GM21576 (cell line): ENCODE results near the gene SAMD4B.
"Not testable (repeated sequence)": the region's sequence is repeated elsewhere in the genome, so short reads cannot be mapped to it uniquely, and the experiment has no call there.

Experiments used
- ATAC-seq: cut with Tn5 transposase; IDR thresholded peaks from one replicate; pipeline ENCODE4 v1.9.1; 2021; ENCODE audit warnings: mild to moderate bottlenecking, moderate library complexity; ENCODE audit not compliant: unreplicated experiment

SAMD4B gene

GRCh38 chr19:39362682-39363657 lies 20.7 kb downstream of the SAMD4B start:
- ATAC-seq, result no peak

- ATAC-seq, result no peak
Measured at GRCh38 chr19:39363901-39364457, 21.8 kb downstream of the SAMD4B start.

DNA sequence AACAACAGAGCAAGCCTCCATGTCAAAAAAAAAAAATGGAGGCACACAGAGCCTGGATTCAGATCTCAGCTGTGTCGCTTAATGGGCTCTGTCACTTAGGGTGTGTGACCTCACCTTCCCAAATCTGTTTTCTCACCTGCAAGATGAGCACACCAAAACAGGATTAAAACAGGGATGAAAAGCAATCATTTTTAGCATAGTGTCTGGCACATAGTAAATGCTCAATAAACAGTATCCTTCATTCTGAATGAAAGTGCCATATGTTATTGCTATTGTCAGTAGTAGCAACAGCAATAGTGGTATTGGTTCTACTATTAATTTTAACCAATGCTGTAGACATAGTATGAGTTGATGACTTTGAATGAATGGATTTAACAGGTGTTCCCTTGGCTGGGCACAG lies 23.3 kb downstream of the SAMD4B start:
- ATAC-seq, result no peak

GRCh38 chr19:39369200-39369599 lies 27.0 kb downstream of the SAMD4B start:
- ATAC-seq, result no peak

DNA sequence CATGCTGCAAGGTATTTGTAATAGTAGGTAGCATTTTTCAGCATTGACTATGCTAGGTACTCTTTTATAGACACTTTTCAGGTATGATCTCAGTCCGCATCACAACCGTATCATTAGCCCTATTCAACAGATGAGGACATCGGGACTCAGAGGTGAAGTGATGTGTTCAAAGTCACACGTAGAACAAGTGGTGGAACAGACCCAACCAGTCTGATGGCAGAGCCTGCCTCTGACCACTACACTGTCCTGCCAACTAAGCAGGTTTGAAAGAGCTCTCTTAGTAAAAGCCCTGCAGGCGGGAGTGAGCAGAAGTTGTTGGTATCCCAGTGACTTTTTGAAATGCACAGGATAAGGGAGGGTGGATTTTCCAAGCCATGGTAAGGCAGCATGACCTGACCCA lies 28.5 kb downstream of the SAMD4B start:
- no peak for ATAC-seq

DNA sequence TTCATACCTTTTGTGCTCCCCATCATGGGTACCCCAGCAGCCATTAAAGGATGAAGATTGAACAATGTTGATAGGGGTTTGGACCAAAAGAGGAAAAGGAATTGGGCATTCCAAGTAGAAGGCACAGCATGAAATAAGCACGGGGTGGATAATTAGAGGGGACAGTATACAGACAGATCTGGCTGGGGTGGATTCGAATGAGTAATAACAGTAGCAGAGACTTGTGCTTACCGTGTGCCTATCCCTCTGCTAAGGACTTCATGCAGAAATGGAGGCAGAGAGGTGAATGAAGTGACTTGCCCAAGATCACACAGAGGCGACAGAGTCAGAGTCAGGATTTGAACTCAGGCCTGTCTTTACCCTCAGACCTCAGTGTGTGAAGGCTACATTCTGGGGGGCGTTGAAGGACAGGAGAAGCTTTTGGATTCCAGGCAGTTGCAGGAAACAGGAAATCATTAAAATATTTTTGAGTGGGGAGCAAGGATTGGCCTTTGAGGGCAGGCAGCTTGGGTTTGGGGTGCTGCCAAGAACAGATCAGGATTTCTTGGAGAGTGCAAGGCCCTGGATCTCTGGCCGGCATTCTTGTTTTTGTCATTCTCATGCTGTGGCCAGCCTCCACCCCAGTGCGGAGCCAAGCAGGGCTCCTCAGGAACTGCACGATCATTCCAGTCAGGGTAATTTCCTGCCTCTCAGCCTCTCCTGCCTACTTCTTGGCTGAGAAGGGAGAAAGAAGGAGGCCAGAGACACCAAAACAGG lies 30.0 kb downstream of the SAMD4B start:
- ATAC-seq, result no peak

- ATAC-seq, result no peak
Measured at GRCh38 chr19:39372941-39373340, 30.7 kb downstream of the SAMD4B start.

DNA sequence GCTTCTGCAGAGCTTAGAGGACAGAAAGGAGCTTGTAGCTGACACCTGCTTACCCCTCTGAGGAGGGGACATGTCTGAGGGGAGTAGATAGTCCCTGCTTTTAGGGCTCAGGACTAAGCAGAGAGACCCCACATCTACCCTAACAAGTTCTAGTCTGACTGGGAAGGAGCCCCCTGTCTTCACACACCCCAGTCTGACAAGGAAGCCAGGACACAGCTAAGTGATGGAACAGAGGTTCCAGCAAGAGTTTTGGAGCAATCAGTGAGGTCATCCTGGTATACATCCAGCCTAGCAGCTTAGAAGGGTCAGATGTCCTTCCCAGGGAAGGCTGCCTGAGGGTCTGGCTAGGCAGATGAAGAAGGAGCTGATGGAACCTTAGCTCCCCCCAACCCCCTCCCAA lies 33.7 kb downstream of the SAMD4B start:
- no peak for ATAC-seq

- no peak for ATAC-seq
Measured at GRCh38 chr19:39377373-39378362, 35.4 kb downstream of the SAMD4B start.

DNA sequence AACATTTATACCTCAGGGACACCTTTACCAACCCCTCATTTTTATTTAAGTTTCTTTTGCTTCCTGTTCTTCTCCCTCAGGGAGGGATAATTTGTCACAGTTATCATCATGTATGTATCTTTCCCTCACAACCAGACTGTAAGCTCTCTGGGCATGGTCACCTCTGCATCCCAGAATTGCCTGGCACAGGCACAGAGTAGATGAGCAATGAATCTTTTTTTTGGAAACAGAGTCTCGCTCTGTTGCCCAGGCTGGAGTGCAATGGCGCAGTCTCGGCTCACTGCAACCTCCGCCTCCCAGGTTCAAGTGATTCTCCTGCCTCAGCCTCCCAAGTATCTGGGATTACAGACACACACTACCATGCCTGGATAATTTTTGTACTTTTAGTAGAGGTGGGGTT lies 37.1 kb downstream of the SAMD4B start:
- not testable (repeated sequence) for ATAC-seq

DNA sequence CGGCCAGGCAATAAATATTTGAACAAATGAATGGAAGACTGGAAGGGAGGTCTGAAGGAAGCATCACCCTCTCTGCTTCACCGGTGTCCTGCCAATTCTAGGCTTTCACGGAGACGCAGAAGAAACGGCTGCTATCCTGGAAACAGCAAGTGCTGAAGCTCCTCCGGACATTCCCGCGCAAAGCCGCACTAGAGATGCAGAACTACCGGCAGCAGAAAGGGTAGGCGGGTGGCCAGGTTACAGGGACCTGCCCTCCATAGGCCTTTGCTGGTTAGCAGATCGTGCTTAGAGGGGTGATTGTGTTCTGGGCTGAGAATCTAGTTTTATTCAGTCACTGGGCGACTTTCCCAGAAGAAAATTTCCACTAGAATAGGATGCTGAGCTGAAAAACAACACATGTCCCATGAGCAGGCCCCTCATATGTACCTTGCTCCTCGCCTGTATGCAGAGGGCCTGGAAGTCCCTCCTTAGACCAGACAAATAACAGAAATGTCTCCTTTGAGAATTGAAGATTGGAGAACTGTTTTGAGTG lies 37.7 kb downstream of the SAMD4B start:
- no peak for ATAC-seq

DNA sequence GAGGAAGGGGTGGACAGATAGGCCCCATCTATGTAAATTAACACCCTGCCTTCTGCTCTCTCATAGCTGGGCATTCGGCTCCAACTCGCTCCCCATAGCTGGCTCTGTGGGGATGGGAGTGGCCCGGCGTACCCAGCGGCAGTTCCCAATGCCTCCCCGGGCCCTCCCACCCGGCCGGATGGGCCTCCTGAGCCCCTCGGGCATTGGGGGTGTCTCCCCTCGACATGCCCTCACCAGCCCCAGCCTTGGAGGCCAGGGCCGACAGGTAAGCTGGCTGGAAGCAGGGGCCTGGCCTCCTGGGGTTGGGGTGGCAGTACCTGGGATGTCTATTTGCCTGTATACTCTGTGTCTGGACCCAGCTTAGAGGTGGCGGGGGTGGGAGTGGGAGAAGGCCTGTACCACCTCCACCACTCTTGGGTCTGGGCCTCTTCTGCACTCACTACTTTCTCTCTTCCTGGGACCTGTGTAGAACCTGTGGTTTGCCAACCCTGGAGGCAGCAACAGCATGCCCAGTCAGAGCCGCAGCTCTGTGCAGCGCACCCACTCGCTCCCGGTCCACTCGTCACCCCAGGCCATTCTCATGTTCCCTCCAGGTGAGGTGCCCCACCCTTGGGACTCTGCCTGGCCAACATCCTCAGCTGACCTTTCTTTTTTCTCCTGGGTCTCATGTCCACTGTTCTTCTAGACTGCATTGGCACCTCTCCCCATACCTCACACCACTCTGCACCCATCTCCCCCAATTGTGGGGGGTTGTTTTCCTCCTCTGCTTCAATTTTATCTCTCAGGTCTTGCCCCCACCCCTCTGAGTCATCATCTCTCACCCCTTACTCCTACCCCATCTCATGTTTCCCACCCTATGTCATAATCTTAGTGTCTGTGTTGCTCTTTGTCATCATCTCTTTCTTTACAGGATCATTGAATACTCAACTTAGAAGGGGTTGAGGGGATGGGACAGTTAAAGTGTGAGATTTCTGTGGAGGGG lies 38.6 kb downstream of the SAMD4B start:
- no peak for ATAC-seq

- ATAC-seq, result no peak
Measured at GRCh38 chr19:39381910-39382611, 39.8 kb downstream of the SAMD4B start.

DNA sequence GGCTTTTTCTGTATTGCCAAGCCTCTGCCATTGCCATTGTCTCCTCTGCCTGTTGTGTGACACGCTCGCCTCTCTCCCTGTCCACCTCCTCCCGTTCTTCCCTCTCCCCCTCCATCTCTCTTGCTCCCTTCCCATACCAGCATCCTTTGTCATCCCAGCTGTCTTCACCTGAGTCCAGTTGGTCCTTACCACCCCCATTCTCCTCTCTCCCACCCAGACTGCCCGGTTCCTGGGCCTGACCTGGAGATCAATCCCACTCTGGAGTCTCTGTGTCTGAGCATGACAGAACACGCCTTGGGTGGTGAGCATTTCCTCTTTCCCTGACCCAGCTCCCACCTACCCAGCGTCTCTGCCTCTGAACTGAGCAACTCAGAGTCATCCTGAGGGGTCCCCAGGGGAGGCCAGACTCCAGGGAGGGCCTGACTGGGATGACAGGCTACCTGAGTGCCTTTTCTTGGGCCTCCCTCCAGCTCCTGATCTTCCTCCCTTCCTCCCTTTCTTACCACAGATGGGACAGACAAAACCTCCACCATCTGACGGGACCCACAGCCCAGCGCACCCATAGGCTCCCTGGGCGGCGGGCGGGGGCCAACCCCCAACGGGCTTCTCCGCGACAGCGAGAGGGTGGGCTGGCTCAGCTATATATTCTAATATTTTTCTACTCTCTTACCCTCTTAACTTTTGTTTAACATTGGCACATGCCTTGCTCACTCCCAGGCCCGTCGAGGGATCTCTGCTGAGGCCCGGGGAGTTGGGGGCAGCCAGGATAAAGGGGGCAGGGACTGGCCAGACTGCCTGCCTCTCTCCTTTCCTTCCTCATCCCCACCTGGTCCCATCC lies 41.0 kb downstream of the SAMD4B start:
- no peak for ATAC-seq

- ATAC-seq, result no peak
Measured at GRCh38 chr19:39384839-39385568, 42.8 kb downstream of the SAMD4B start.

DNA sequence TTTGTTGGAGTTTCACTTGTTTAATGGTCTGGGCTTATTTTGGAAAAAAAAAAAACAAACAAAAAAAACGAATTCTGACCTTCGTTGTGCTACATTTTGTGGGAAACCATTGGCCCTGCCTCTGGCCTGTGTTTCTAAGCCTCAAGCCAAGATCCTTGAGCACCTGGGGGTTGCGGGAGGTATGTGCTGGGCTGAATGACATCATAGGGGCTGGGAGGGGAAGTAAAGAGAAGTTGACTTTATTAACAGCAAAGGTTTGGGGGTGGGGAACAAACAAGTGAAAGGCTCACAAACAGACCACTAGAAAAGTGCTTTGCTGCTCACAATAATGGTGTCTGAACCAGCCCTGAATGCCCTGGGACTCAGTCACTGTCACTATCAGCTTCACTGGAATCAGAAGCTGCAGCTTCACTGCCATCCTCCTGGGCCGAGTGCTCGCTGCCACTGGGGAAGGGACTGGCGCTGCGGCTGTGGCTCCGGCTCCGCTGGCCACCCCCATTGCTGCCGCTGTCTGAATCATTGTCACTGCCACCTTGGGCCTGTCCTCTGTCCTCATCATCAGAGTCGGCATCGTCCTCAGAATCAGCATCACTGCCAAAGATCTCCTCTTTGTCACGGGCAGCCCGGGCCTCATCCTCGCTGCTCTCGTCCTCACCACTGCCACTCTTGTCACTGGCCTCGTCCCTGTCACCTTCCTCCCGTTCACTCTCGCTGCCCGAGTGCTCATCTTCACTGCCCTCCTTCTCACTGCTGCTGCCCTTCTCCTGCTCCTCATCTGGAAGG lies 43.6 kb downstream of the SAMD4B start:
- ATAC-seq, result no peak
